DMS79 treated with DMSO at 0.1 percent for 48 hours (cell line): Measurements from ENCODE around the gene SHISA3.

ENCODE experiments used
- DNase-seq: peaks from one replicate; lab custom pipeline; 2025; lab: John Stamatoyannopoulos, UW

SHISA3 gene

GRCh38 chr4:42446823-42447222 lies 49.5 kb downstream of the SHISA3 start:
- DNase-seq, result no peak
